HepG2 (cell line): ENCODE data around the gene PLK3. TPM values are rescaled to one million over a fixed set of nuclear protein-coding genes. Genes with fewer than 3 reads are reported as not detected.

Experiments
- ARID5B ChIP-seq: IDR thresholded peaks from 2 replicates; pipeline ENCODE4 v1.4.0; 2020; ENCODE audit warnings: mild to moderate bottlenecking, missing genetic modification reagents
- ATF1 ChIP-seq: IDR thresholded peaks from 2 replicates; pipeline ENCODE4 v1.6.1; 2016; ENCODE audit warnings: mild to moderate bottlenecking, control low read depth
- ESRRA ChIP-seq: sonication (generic); formaldehyde crosslinking; IDR thresholded peaks from 2 replicates; pipeline ENCODE4 v1.5.1; 2020; ENCODE audit warnings: mild to moderate bottlenecking, low read depth, missing genetic modification reagents
- JUND ChIP-seq: sonication (generic); formaldehyde crosslinking; IDR thresholded peaks from 2 replicates; pipeline ENCODE4 v1.8.0; 2022; ENCODE audit warnings: mild to moderate bottlenecking, missing genetic modification reagents
- LCORL ChIP-seq, 2 experiments: fragments of 450-650 bp in 1 of 2; sonication (generic) in 1 of 2; formaldehyde crosslinking in 1 of 2; IDR thresholded peaks; 2 replicates each; pipeline versions ENCODE4 v1.5.0 to v1.6.1; 2017 to 2020; ENCODE audit warnings: antibody characterized with exemption in 1 of 2, missing genetic modification reagents in 1 of 2
- MAFG ChIP-seq: sonication (generic); formaldehyde crosslinking; IDR thresholded peaks from 2 replicates; pipeline ENCODE4 v1.5.1; 2020; ENCODE audit warnings: mild to moderate bottlenecking, missing genetic modification reagents
- NBN ChIP-seq: fragments of 450-650 bp; conservative IDR thresholded peaks from 2 replicates; pipeline ENCODE4 v1.6.1; 2017
- NFKBIZ ChIP-seq: IDR thresholded peaks from 2 replicates; pipeline ENCODE4 v1.6.1; 2018; ENCODE audit warnings: missing genetic modification reagents, missing compliant biosample characterization
- REST ChIP-seq, 2 experiments: IDR thresholded peaks; 2 replicates each; pipeline ENCODE4 v1.6.1; 2011 to 2012; ENCODE audit warnings: low read length in 2 of 2, borderline replicate concordance in 1 of 2, low read depth in 1 of 2, mild to moderate bottlenecking in 1 of 2, moderate library complexity in 1 of 2
- TP53 ChIP-seq: sonication (generic); formaldehyde crosslinking; conservative IDR thresholded peaks from 2 replicates; pipeline ENCODE4 v1.4.0; 2020; ENCODE audit warnings: missing genetic modification reagents
- ZNF333 ChIP-seq: sonication (generic); formaldehyde crosslinking; IDR thresholded peaks from 2 replicates; pipeline ENCODE4 v1.4.0; 2020; ENCODE audit warnings: mild to moderate bottlenecking, missing genetic modification reagents, borderline replicate concordance
- ZNF354B ChIP-seq: sonication (generic); formaldehyde crosslinking; IDR thresholded peaks from 2 replicates; pipeline ENCODE4 v1.8.0; 2022; ENCODE audit warnings: mild to moderate bottlenecking, missing genetic modification reagents
- ZNF432 ChIP-seq: sonication (generic); formaldehyde crosslinking; IDR thresholded peaks from 2 replicates; pipeline ENCODE4 v1.5.0; 2020; ENCODE audit warnings: missing genetic modification reagents, mild to moderate bottlenecking, borderline replicate concordance
- ZNF562 ChIP-seq: sonication (generic); formaldehyde crosslinking; IDR thresholded peaks from 2 replicates; pipeline ENCODE4 v1.8.0; 2022; ENCODE audit warnings: missing genetic modification reagents, borderline replicate concordance
- ZNF567 ChIP-seq: sonication (generic); formaldehyde crosslinking; IDR thresholded peaks from 2 replicates; pipeline ENCODE4 v1.8.1; 2023; ENCODE audit warnings: mild to moderate bottlenecking, missing genetic modification reagents, borderline replicate concordance
- ZNF597 ChIP-seq: sonication (generic); formaldehyde crosslinking; IDR thresholded peaks from 2 replicates; pipeline ENCODE4 v1.5.0; 2020; ENCODE audit warnings: missing genetic modification reagents
- ZNF614 ChIP-seq: IDR thresholded peaks from 2 replicates; pipeline ENCODE4 v1.6.1; 2018; ENCODE audit warnings: missing biosample characterization, missing genetic modification reagents, inconsistent platforms, borderline replicate concordance
- ZNF710 ChIP-seq: sonication (generic); formaldehyde crosslinking; IDR thresholded peaks from 2 replicates; pipeline ENCODE4 v1.5.0; 2020; ENCODE audit warnings: mild to moderate bottlenecking, missing genetic modification reagents, borderline replicate concordance
- polyA plus RNA-seq, 8 experiments: library from polyadenylated mRNA; depleted of rRNA in 3 of 8; stranded (reverse) in 7 of 8; unstranded in 1 of 8; fragments of >200 nt; fragmentation: Illumina TruSeq in 4 of 8; extraction: Trizol in 4 of 8; gene quantifications; 2 replicates each; pipeline versions ENCODE4 v1.2.1 to v1.2.3, GENCODE V29; 2011 to 2016; ENCODE audit warnings: low read depth in 4 of 8, missing spikeins in 1 of 8, mixed read lengths in 1 of 8; ENCODE audit not compliant: insufficient read depth in 1 of 8
- total RNA-seq, 5 experiments: library from RNA; depleted of rRNA; stranded (reverse); fragments of >200 nt; fragmentation: Illumina TruSeq; extraction: Trizol; gene quantifications; 2 replicates each; pipeline ENCODE4 v1.2.3, GENCODE V29; 2016; ENCODE audit warnings: low read depth in 1 of 5

PLK3 gene
- total and polyA plus RNA-seq, 2 of the 13 experiments (the other 11 are each of a cell fraction or from before 2014, with no cell fraction given): 9.8 to 16.9 TPM

- TF ChIP-seq ZNF432 (CRISPR knock-in tag) (no peak), ZNF597 (CRISPR knock-in tag) (no peak), ZNF562 (CRISPR knock-in tag) (no peak), LCORL (IDR thresholded peaks at IDR 0.05) (no peak), LCORL (CRISPR knock-in tag; IDR thresholded peaks at IDR 0.05) (peak; percentile 94), ESRRA (no peak; the same call in 1 of the 2 replicates), JUND (peak; percentile 49; the same call in 1 of the 2 replicates), NFKBIZ (no peak), ATF1 (CRISPR knock-in tag) (0 out of 2 replicates have a peak, but pooled peaks have one; percentile 27), TP53 (peak; percentile 99), ZNF354B (CRISPR knock-in tag) (no peak), ZNF567 (CRISPR knock-in tag) (no peak), ARID5B (CRISPR knock-in tag) (peak; percentile 56; the same call in 1 of the 2 replicates), NBN (no peak), MAFG (CRISPR knock-in tag) (no peak), REST (IDR thresholded peaks at IDR 0.05; ENCODE audit: borderline replicate concordance in 1 of 2, low read depth in 1 of 2, low read length in 2 of 2) (no peak), ZNF710 (CRISPR knock-in tag) (peak; percentile 72; the same call in 1 of the 2 replicates), ZNF333 (CRISPR knock-in tag) (0 out of 2 replicates have a peak, but pooled peaks have one; percentile 82), ZNF614 (CRISPR knock-in tag) (no peak; the same call in 1 of the 2 replicates)
Measured at GRCh38 chr1:44799770-44800584, at the start of gene PLK3 (continued).
